IPS DF 6.9 (cell line): ENCODE results near the gene GAL.

Source experiments
- DNase-seq: peaks from one replicate; pipeline ENCODE4 v3.0.0-alpha.2; 2013; ENCODE audit warnings: low read depth, low spot score
- H3K27ac ChIP-seq: one replicate; pipeline ENCODE4 v1.5.1; 2013; ENCODE audit warnings: low read length, control low read depth
- H3K27me3 ChIP-seq: 2 replicates; pipeline ENCODE4 v1.6.1; 2013; ENCODE audit warnings: mild to moderate bottlenecking, low read length; ENCODE audit not compliant: control insufficient read depth, insufficient read depth
- H3K36me3 ChIP-seq: 2 replicates; pipeline ENCODE4 v1.6.1; 2013; ENCODE audit warnings: low read length; ENCODE audit not compliant: control insufficient read depth, insufficient read depth
- H3K4me1 ChIP-seq: 2 replicates; pipeline ENCODE4 v1.6.1; 2013; ENCODE audit warnings: low read length; ENCODE audit not compliant: control insufficient read depth, insufficient read depth
- H3K4me3 ChIP-seq: 2 replicates; pipeline ENCODE4 v1.5.1; 2013; ENCODE audit warnings: mild to moderate bottlenecking, low read length
- H3K9me3 ChIP-seq: 2 replicates; pipeline ENCODE4 v1.6.1; 2013; ENCODE audit warnings: low read length, inconsistent platforms; ENCODE audit not compliant: control insufficient read depth, insufficient read depth
- WGBS: extraction: QIAGEN DNeasy Blood & Tissue Kit; methylation state at CpG from one replicate; pipeline ENCODE4 v1.1.7; 2013; ENCODE audit warnings: mixed read lengths, missing lambda C conversion rate; ENCODE audit not compliant: insufficient read length, insufficient coverage; 5-methylcytosine and 5-hydroxymethylcytosine counted together

The GAL gene

GRCh38 chr11:68709062-68709461 is 24.7 kb downstream of the GAL start:
- no peak for DNase-seq
- Histone ChIP-seq H3K4me1 (0 out of 2 replicates have a peak, but pooled peaks cover 4% of the 10 kb centered on the region), H3K36me3 (no peaks in the 10 kb centered on the region), H3K4me3 (no peak overlapping the region; the same call in 1 of the 2 replicates), H3K9me3 (no peaks in the 10 kb centered on the region), H3K27me3 (no peaks in the 10 kb centered on the region), H3K27ac (no peak overlapping the region)
- no CpG with 5 or more reads among the region's 12 CpGs for WGBS

- H3K4me1 ChIP-seq: no peaks in the 10 kb centered on the region
- no peaks in the 10 kb centered on the region for H3K9me3 ChIP-seq
- no peak overlapping the region for H3K27ac ChIP-seq
- WGBS: no CpG with 5 or more reads among the region's 11 CpGs
- H3K36me3 ChIP-seq: no peaks in the 10 kb centered on the region
- no peaks in the 10 kb centered on the region for H3K27me3 ChIP-seq
- no peak overlapping the region for H3K4me3 ChIP-seq
- DNase-seq: no peak
These were observed 26.1 kb downstream of the GAL start for GRCh38 chr11:68710409-68710808.

GRCh38 chr11:68711114-68711513 is 26.8 kb downstream of the GAL start:
- H3K27ac ChIP-seq: no peak overlapping the region
- 100% methylated on average over 6 of the region's 8 CpGs for whole genome bisulfite sequencing

GRCh38 chr11:68714060-68714856 is 29.9 kb downstream of the GAL start:
- DNase-seq: no peak
- Histone ChIP-seq H3K4me1 (no peaks in the 10 kb centered on the region), H3K9me3 (no peaks in the 10 kb centered on the region), H3K36me3 (no peaks in the 10 kb centered on the region), H3K27me3 (no peaks in the 10 kb centered on the region), H3K27ac (no peak overlapping the region), H3K4me3 (no peak overlapping the region)
- 100% methylated on average over 1 of the region's 23 CpGs for WGBS

More at GRCh38 chr11:68711114-68711513, 26.8 kb downstream of the GAL start:
- no peaks in the 10 kb centered on the region for H3K4me1 ChIP-seq
- no peaks in the 10 kb centered on the region for H3K9me3 ChIP-seq
- no peaks in the 10 kb centered on the region for H3K36me3 ChIP-seq
- H3K27me3 ChIP-seq: no peaks in the 10 kb centered on the region
- H3K4me3 ChIP-seq: no peak overlapping the region
- DNase-seq: no peak

DNA sequence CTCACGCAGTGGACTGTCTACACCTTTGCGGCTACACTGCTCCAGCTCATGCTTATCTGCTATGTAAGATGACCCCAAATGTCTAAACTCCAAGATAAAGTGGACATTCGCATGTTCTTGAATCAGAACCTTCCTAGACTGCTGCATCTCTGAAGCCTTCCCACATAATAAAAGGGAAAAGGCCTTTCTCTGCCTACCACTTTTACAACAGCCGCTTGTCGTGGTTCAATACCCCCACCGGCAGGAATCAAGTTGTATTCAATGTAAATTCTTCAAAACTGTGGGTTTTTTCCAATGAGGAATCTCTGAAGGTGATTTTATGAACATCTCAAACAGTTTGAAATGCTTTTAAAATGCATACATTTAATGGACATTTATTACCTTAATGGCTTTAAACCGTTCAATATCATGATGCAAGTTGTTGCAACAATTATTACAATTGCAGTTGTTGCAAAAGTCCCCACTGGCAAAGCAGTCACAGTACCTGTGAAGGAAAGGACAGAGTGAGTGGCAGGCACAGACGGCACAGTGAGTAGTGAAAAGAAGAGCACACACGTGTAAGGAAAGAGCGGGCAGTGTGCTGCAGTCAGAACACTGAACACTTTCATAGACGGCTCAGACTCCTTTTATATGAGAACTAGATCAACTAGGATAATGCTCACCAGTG is 31.2 kb downstream of the GAL start:
- H3K36me3 ChIP-seq: no peaks in the 10 kb centered on the region
- H3K4me3 ChIP-seq: no peak overlapping the region
- no peaks in the 10 kb centered on the region for H3K4me1 ChIP-seq
- H3K27me3 ChIP-seq: no peaks in the 10 kb centered on the region
- no peaks in the 10 kb centered on the region for H3K9me3 ChIP-seq
- no peak for DNase-seq
- no CpG with 5 or more reads among the region's 11 CpGs for WGBS
- no peak overlapping the region for H3K27ac ChIP-seq

- no CpG with 5 or more reads among the region's 2 CpGs for WGBS
These were observed 36.7 kb downstream of the GAL start for GRCh38 chr11:68721075-68721474.

DNA sequence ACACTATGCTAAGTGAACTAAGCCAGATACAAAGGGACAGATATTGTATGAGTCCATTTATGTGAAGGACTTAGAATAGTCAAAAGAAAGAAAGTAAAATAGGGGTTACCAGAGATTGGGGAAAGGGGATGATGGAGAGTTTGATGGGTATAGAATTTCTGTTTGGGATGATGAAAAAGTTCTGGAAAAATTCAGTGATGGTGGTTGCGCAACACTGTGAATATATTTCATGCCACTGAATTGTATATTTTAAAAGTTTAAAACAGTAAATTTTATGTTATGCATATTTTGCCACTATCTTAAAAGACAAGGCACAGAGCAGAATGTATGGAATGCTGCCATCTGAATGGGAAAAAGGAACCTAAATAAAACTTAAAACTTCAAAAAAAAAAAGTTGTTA is 37.8 kb downstream of the GAL start:
- Histone ChIP-seq H3K9me3 (no peaks in the 10 kb centered on the region; the same call in 1 of the 2 replicates), H3K36me3 (no peaks in the 10 kb centered on the region), H3K27ac (no peak overlapping the region), H3K4me1 (no peaks in the 10 kb centered on the region), H3K27me3 (no peaks in the 10 kb centered on the region), H3K4me3 (no peak overlapping the region)
- no peak for DNase-seq
- no CpG with 5 or more reads among the region's 1 CpG for WGBS

More at GRCh38 chr11:68721075-68721474, 36.7 kb downstream of the GAL start:
- H3K36me3 ChIP-seq: no peaks in the 10 kb centered on the region
- H3K9me3 ChIP-seq: no peaks in the 10 kb centered on the region; the same call in 1 of the 2 replicates
- no peak overlapping the region for H3K4me3 ChIP-seq
- H3K27ac ChIP-seq: no peak overlapping the region
- no peak for DNase-seq
- no peaks in the 10 kb centered on the region for H3K4me1 ChIP-seq
- no peaks in the 10 kb centered on the region for H3K27me3 ChIP-seq

GRCh38 chr11:68724293-68724692 is 39.9 kb downstream of the GAL start:
- no peak for DNase-seq
- no CpG with 5 or more reads among the region's 4 CpGs for WGBS
- Histone ChIP-seq H3K4me1 (no peaks in the 10 kb centered on the region), H3K27me3 (no peaks in the 10 kb centered on the region), H3K4me3 (no peak overlapping the region), H3K9me3 (no peaks in the 10 kb centered on the region; the same call in 1 of the 2 replicates), H3K27ac (no peak overlapping the region), H3K36me3 (no peaks in the 10 kb centered on the region)

GRCh38 chr11:68727783-68728182 is 43.4 kb downstream of the GAL start:
- no peaks in the 10 kb centered on the region for H3K9me3 ChIP-seq
- H3K27me3 ChIP-seq: no peaks in the 10 kb centered on the region
- H3K27ac ChIP-seq: no peak overlapping the region
- no peaks in the 10 kb centered on the region for H3K4me1 ChIP-seq
- H3K36me3 ChIP-seq: no peaks in the 10 kb centered on the region
- no CpG with 5 or more reads among the region's 6 CpGs for WGBS
- H3K4me3 ChIP-seq: no peak overlapping the region
- DNase-seq: no peak

DNA sequence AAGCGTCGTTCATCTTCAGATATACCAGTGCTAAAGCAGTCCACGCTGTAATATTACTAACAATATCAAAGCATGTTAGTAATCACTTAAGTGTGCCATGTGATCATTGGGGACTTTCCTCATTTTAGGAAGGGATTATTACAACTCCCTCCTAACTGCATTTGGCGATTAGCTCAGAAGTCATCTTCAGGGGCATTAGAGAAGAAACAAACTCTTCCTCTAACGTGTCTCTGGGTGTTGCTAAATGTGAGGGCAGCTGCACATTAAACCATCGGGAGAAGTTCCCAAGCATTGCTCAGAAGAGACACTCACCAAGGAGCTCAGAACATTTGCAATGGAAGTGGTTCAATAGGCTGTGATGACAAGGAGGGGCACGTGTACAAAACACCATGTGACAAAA is 49.8 kb downstream of the GAL start:
- Histone ChIP-seq H3K4me1 (no peaks in the 10 kb centered on the region), H3K9me3 (no peaks in the 10 kb centered on the region), H3K27me3 (no peaks in the 10 kb centered on the region), H3K4me3 (no peak overlapping the region), H3K36me3 (peaks cover 5% of the 10 kb centered on the region), H3K27ac (no peak overlapping the region)
- no peak for DNase-seq
- WGBS: no CpG with 5 or more reads among the region's 7 CpGs
